GM19395 (cell line): ENCODE results near the gene FIS1.
"Not testable (repeated sequence)": the region's sequence is repeated elsewhere in the genome, so short reads cannot be mapped to it uniquely, and the experiment has no call there.

Source experiments
- ATAC-seq: cut with Tn5 transposase; IDR thresholded peaks from one replicate; pipeline ENCODE4 v1.9.1; 2021; ENCODE audit warnings: mild to moderate bottlenecking, moderate library complexity; ENCODE audit not compliant: unreplicated experiment

The FIS1 gene

GRCh38 chr7:101258243-101258731 lies 13.4 kb upstream of the FIS1 start:
- no peak for ATAC-seq

GRCh38 chr7:101255796-101256195 lies 10.9 kb upstream of the FIS1 start:
- ATAC-seq, result no peak

GRCh38 chr7:101253199-101253598 lies 8.3 kb upstream of the FIS1 start:
- not testable (repeated sequence) for ATAC-seq

- peak; percentile 94 for ATAC-seq
Observed at GRCh38 chr7:101251871-101252659, 7.2 kb upstream of the FIS1 start.

GRCh38 chr7:101250324-101250723 lies 5.4 kb upstream of the FIS1 start:
- ATAC-seq, result no peak

- ATAC-seq, result no peak
Observed at GRCh38 chr7:101248276-101248675, 3.4 kb upstream of the FIS1 start.

GRCh38 chr7:101245147-101245668 lies 327 bp upstream of the FIS1 start:
- ATAC-seq, result no peak

- no peak for ATAC-seq
Observed at GRCh38 chr7:101243646-101244374, 1.1 kb downstream of the FIS1 start.

GRCh38 chr7:101241443-101242349 lies 3.2 kb downstream of the FIS1 start:
- no peak for ATAC-seq

- ATAC-seq, result no peak
Observed at GRCh38 chr7:101241015-101241363, 3.9 kb downstream of the FIS1 start.

- no peak for ATAC-seq
Observed at GRCh38 chr7:101240226-101241014, 4.5 kb downstream of the FIS1 start.

GRCh38 chr7:101239951-101240220 lies 5.0 kb downstream of the FIS1 start:
- ATAC-seq, result no peak

GRCh38 chr7:101239191-101239950 lies 5.5 kb downstream of the FIS1 start:
- ATAC-seq, result no peak

GRCh38 chr7:101238226-101239182 lies 6.4 kb downstream of the FIS1 start:
- no peak for ATAC-seq

- ATAC-seq, result no peak
Observed at GRCh38 chr7:101237206-101238067, 7.4 kb downstream of the FIS1 start, which contains the start of gene CLDN15. Gene CLDN15, minus strand, starts transcription at chr7:101237802. Its CDS starts 221 bp downstream, at chr7:101237581.

GRCh38 chr7:101236292-101236835 lies 8.5 kb downstream of the FIS1 start:
- no peak for ATAC-seq

GRCh38 chr7:101235522-101235921 lies 9.4 kb downstream of the FIS1 start:
- ATAC-seq, result no peak
